Fibroblast of villous mesenchyme (primary cell): ENCODE data around the gene PDE4DIP. TPM values are rescaled to one million over a fixed set of nuclear protein-coding genes. Genes with fewer than 3 reads are reported as not detected.
"Not testable (repeated sequence)": the region's sequence is repeated elsewhere in the genome, so short reads cannot be mapped to it uniquely, and the experiment has no call there.

Experiments
- DNase-seq: peaks from one replicate; pipeline ENCODE4 v3.0.0-alpha.2; 2010; ENCODE audit warnings: low read depth
- H3K4me3 ChIP-seq: 2 replicates; pipeline ENCODE4 v1.5.1; 2011; ENCODE audit warnings: low read depth, mild to moderate bottlenecking, low read length
- total RNA-seq: library from RNA; depleted of rRNA; stranded (reverse); fragments of >200 nt; gene quantifications from 2 replicates; pipeline ENCODE4 v1.2.3, GENCODE V29; 2012

Gene PDE4DIP
- total RNA-seq, 1 donor = 120 TPM

DNA sequence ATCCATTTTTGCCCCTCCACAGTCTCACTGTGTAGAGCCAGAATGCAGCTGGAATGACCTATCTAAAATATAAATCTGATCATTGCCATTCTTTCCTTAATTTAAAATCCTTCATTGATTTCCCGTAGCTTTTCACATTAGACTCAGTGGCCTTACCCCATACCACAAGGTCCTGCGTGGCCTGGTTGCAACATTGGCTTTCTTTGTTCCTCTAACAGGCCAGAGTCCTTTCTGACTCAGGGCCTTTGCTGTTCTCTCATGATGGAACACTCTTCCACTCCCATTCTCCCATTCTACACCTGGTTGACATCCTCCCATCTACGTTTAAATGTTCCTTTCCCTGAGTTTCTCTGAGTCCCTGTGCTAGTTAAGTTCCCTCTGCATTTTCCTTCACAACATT, 18.4 kb downstream of the PDE4DIP start:
- not testable (repeated sequence) for DNase-seq, H3K4me3 ChIP-seq

- not testable (repeated sequence) for DNase-seq
These were observed 24.9 kb downstream of the PDE4DIP start for GRCh38 chr1:148868924-148869633.

DNA sequence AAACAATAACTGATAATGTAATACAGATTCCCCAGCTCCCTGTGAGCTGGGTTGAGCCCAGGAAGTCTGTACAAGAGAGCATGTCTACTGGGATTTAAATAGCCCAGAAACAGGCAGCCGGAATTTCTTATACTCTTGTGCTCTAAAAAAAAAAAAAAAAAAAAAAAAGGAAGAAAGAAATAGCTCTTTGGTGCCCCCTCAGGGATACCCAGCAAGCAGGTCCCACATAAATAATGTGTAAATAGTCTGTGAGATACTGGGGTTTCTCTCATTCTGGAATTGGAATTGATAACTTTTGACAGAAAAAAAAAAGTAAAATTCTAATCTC, 25.4 kb downstream of the PDE4DIP start:
- H3K4me3 ChIP-seq, DNase-seq: not testable (repeated sequence)

More at GRCh38 chr1:148868924-148869633, 24.9 kb downstream of the PDE4DIP start:
- not testable (repeated sequence) for H3K4me3 ChIP-seq

- not testable (repeated sequence) for H3K4me3 ChIP-seq, DNase-seq
These were observed 30.5 kb downstream of the PDE4DIP start for GRCh38 chr1:148874408-148875388.

- DNase-seq, H3K4me3 ChIP-seq: not testable (repeated sequence)
These were observed 35.7 kb downstream of the PDE4DIP start for GRCh38 chr1:148879812-148880416.

GRCh38 chr1:148881261-148881660, 37.0 kb downstream of the PDE4DIP start:
- H3K4me3 ChIP-seq = not testable (repeated sequence)

DNA sequence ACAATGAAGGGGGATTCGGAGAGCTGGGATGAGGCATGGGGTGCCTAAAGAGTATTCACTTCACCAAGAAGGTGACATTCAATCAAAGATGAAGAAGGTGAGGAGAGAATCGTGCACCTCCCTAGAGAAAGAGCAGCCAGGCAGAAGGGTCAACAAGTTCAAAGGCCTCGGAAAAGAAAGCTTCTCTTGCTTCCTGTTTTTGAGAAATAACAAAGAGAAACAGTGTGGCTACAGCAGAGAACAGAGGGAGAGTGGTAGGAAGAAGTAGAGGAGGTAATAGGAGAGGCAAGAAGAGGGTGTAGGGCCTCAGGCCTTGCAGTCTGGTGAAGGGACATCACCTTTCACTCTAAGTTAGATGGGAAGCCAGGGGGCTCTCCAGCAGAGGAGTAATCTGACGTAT, 41.0 kb downstream of the PDE4DIP start:
- H3K4me3 ChIP-seq, DNase-seq: not testable (repeated sequence)

More at GRCh38 chr1:148881261-148881660, 37.0 kb downstream of the PDE4DIP start:
- not testable (repeated sequence) for DNase-seq

- not testable (repeated sequence) for DNase-seq
These were observed 42.1 kb downstream of the PDE4DIP start for GRCh38 chr1:148886293-148886692.

DNA sequence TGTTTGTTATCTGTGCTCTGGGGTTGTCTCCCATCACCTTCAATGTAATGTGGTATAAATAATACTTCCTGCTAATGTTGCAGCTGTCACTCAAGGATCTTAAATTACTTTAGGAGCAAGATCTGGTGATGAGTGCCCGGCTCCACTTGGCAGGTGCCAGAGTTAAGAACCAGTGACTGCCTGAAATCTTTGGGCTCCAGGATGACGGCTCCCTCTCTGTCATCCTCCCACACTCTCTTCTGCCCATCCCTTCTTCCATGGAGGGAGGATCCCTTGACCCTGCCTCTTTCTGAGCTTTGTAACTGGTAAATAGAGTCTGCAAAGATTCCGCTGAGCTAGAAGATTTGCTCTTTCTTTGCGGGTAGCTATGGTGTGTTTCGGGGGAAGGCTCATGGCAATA, 44.4 kb downstream of the PDE4DIP start:
- H3K4me3 ChIP-seq, DNase-seq: not testable (repeated sequence)

More at GRCh38 chr1:148886293-148886692, 42.1 kb downstream of the PDE4DIP start:
- H3K4me3 ChIP-seq = not testable (repeated sequence)

- not testable (repeated sequence) for H3K4me3 ChIP-seq, DNase-seq
These were observed 45.2 kb downstream of the PDE4DIP start for GRCh38 chr1:148889267-148890074.

DNA sequence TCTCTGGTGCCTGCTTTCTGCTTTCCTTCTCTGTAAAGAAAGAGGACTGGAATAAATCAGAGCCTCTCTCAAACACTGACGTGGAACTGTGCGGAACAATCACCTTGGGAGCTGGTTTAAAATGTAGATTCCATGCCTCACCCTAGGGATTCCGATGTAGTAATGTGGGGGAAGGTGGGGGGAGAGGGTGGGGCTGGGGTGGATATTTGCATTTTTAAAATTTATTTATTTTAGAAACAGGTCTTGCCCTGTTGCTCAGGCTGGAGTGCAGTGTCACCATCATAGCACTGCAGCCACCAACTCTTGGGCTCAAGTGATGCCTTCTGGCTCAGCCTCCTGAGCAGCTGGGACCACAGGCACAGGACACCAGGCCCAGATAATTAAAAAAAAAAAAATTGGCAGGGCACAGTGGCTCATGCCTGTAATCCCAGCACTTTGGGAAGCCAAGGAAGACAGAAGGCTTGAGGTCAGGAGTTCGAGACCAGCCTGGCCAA, 45.9 kb downstream of the PDE4DIP start:
- DNase-seq, H3K4me3 ChIP-seq: not testable (repeated sequence)

GRCh38 chr1:148894360-148895352, 50.4 kb downstream of the PDE4DIP start:
- DNase-seq, H3K4me3 ChIP-seq: not testable (repeated sequence)

GRCh38 chr1:148900026-148900425, 55.8 kb downstream of the PDE4DIP start:
- not testable (repeated sequence) for DNase-seq, H3K4me3 ChIP-seq

GRCh38 chr1:148900691-148901090, 56.5 kb downstream of the PDE4DIP start:
- H3K4me3 ChIP-seq, DNase-seq: not testable (repeated sequence)

GRCh38 chr1:148901150-148901952, 57.1 kb downstream of the PDE4DIP start:
- H3K4me3 ChIP-seq = not testable (repeated sequence)

GRCh38 chr1:148901953-148902341, 57.7 kb downstream of the PDE4DIP start:
- not testable (repeated sequence) for H3K4me3 ChIP-seq, DNase-seq

More at GRCh38 chr1:148901150-148901952, 57.1 kb downstream of the PDE4DIP start:
- DNase-seq = not testable (repeated sequence)
